ENCODE data around the gene ARL14EPL. TPM values are rescaled to one million over a fixed set of nuclear protein-coding genes. Genes with fewer than 3 reads are reported as not detected.

ARL14EPL gene
- total and polyA plus RNA-seq, 2 experiments from 2014 or later: not detected

- Mint-ChIP-seq H3K27ac (no peak overlapping the region), H3K9me3 (no peaks in the 10 kb centered on the region), H3K4me3 (no peak overlapping the region), H3K4me1 (no peaks in the 10 kb centered on the region), H3K36me3 (ENCODE audit: low read depth) (no peaks in the 10 kb centered on the region), H3K27me3 (ENCODE audit: insufficient read depth, low read depth, poor library complexity) (no peaks in the 10 kb centered on the region)
- Histone ChIP-seq H3K27ac (ENCODE audit: low read depth) (no peak overlapping the region), H3F3A (replicated peaks; ENCODE audit: low read depth) (no peaks in the 10 kb centered on the region), H2AFZ (0 out of 2 replicates have a peak overlapping the region, but pooled peaks have one; percentile 24), H3K4me3 (no peak overlapping the region), H3K27me3 (ENCODE audit: insufficient read depth) (no peaks in the 10 kb centered on the region), H3K79me2 (replicated peaks; ENCODE audit: insufficient read depth) (no peaks in the 10 kb centered on the region), H3K36me3 (ENCODE audit: insufficient read depth) (no peaks in the 10 kb centered on the region), H3K4me2 (no peak overlapping the region), H4K20me1 (replicated peaks; ENCODE audit: insufficient read depth) (no peaks in the 10 kb centered on the region), H3K4me1 (ENCODE audit: insufficient read depth) (no peaks in the 10 kb centered on the region), H3K9me2 (ENCODE audit: insufficient read depth) (no peaks in the 10 kb centered on the region)
- ATAC-seq (no peak), DNase-seq (ENCODE audit: low spot score) (no peak)
- TF ChIP-seq EZH2phosphoT487 (IDR thresholded peaks at IDR 0.05; ENCODE audit: unreplicated experiment) (no peak), CREB1 (CRISPR knock-in tag; IDR thresholded peaks at IDR 0.05; ENCODE audit: low read depth) (no peak), JUNB (IDR thresholded peaks at IDR 0.05; ENCODE audit: unreplicated experiment) (no peak), ZNF114 (CRISPR knock-in tag; IDR thresholded peaks at IDR 0.05) (no peak), ETS1 (IDR thresholded peaks at IDR 0.05) (no peak), EZH2 (IDR thresholded peaks at IDR 0.05; ENCODE audit: low read depth, unreplicated experiment) (no peak), NANOG (IDR thresholded peaks at IDR 0.05; ENCODE audit: borderline replicate concordance) (no peak)
Measured at GRCh38 chr5:116046823-116047222, 14.6 kb downstream of the ARL14EPL start.

- no peak overlapping the region for H3K27ac Mint-ChIP-seq
- no peaks in the 10 kb centered on the region for H3K36me3 Mint-ChIP-seq (ENCODE audit: low read depth)
- no peaks in the 10 kb centered on the region; the same call in 2 of the 3 replicates for H3K9me3 Mint-ChIP-seq
- Histone ChIP-seq H3K9me2 (ENCODE audit: insufficient read depth) (no peaks in the 10 kb centered on the region), H3K4me3 (no peak overlapping the region), H3K27me3 (ENCODE audit: insufficient read depth) (no peaks in the 10 kb centered on the region), H3F3A (replicated peaks; ENCODE audit: low read depth) (no peaks in the 10 kb centered on the region), H3K27ac (ENCODE audit: low read depth) (no peak overlapping the region), H3K36me3 (ENCODE audit: insufficient read depth) (no peaks in the 10 kb centered on the region), H4K20me1 (replicated peaks; ENCODE audit: insufficient read depth) (no peaks in the 10 kb centered on the region), H2AFZ (0 out of 2 replicates have a peak overlapping the region, but pooled peaks have one; percentile 12), H3K79me2 (replicated peaks; ENCODE audit: insufficient read depth) (no peaks in the 10 kb centered on the region), H3K4me1 (ENCODE audit: insufficient read depth) (no peaks in the 10 kb centered on the region), H3K4me2 (no peak overlapping the region)
- ATAC-seq (no peak), DNase-seq (ENCODE audit: low spot score) (no peak)
- H3K4me1 Mint-ChIP-seq: no peaks in the 10 kb centered on the region
- H3K27me3 Mint-ChIP-seq (ENCODE audit: insufficient read depth, low read depth, poor library complexity): no peaks in the 10 kb centered on the region
- H3K4me3 Mint-ChIP-seq: no peak overlapping the region
- no peak for TF ChIP-seq ETS1 (IDR thresholded peaks at IDR 0.05)
- TF ChIP-seq ZNF331 (CRISPR knock-in tag; IDR thresholded peaks at IDR 0.05; ENCODE audit: low read depth): no peak
- no peak for TF ChIP-seq REST (IDR thresholded peaks at IDR 0.05; ENCODE audit: unreplicated experiment)
- no peak for TF ChIP-seq EZH2phosphoT487 (IDR thresholded peaks at IDR 0.05; ENCODE audit: unreplicated experiment)
Measured at GRCh38 chr5:116058346-116058936, 26.2 kb downstream of the ARL14EPL start.
